HepG2 (cell line): ENCODE data around the gene HKDC1. TPM values are rescaled to one million over a fixed set of nuclear protein-coding genes. Genes with fewer than 3 reads are reported as not detected.
A peak's percentile ranks its signal among the peaks of the same experiment; 100 is the strongest.

Experiments
- CHCHD3 ChIP-seq: sonication (generic); formaldehyde crosslinking; IDR thresholded peaks from 2 replicates; pipeline ENCODE4 v1.8.0; 2022; ENCODE audit warnings: mild to moderate bottlenecking, missing genetic modification reagents, moderate library complexity
- DNMT3B ChIP-seq: conservative IDR thresholded peaks from 2 replicates; pipeline ENCODE4 v1.6.1; 2016; ENCODE audit warnings: missing biosample characterization, control low read depth
- NFRKB ChIP-seq: fragments of 450-650 bp; IDR thresholded peaks from 2 replicates; pipeline ENCODE4 v1.6.1; 2017
- PITX1 ChIP-seq: sonication (generic); formaldehyde crosslinking; IDR thresholded peaks from 2 replicates; pipeline ENCODE4 v1.5.1; 2020; ENCODE audit warnings: mild to moderate bottlenecking, missing genetic modification reagents
- POLR2A ChIP-seq, 2 experiments: IDR thresholded peaks; 2 replicates each; pipeline ENCODE4 v1.6.1; 2011; ENCODE audit warnings: low read depth in 2 of 2, low read length in 2 of 2, mild to moderate bottlenecking in 1 of 2, moderate library complexity in 1 of 2; ENCODE audit not compliant: insufficient read depth in 1 of 2
- SCMH1 ChIP-seq: sonication (generic); formaldehyde crosslinking; IDR thresholded peaks from 2 replicates; pipeline ENCODE4 v1.9.0; 2021; ENCODE audit warnings: missing genetic modification reagents, mild to moderate bottlenecking, borderline replicate concordance
- SIX1 ChIP-seq: sonication (generic); formaldehyde crosslinking; IDR thresholded peaks from 2 replicates; pipeline ENCODE4 v1.4.0; 2020; ENCODE audit warnings: missing genetic modification reagents, borderline replicate concordance
- TEAD2 ChIP-seq: sonication (generic); formaldehyde crosslinking; IDR thresholded peaks from 2 replicates; pipeline ENCODE4 v1.9.0; 2021; ENCODE audit warnings: missing genetic modification reagents
- TMF1 ChIP-seq: sonication (generic); formaldehyde crosslinking; IDR thresholded peaks from 2 replicates; pipeline ENCODE4 v1.8.1; 2022; ENCODE audit warnings: low read depth, missing genetic modification reagents
- ZNF350 ChIP-seq: sonication (generic); formaldehyde crosslinking; IDR thresholded peaks from 2 replicates; pipeline ENCODE4 v1.4.0; 2020; ENCODE audit warnings: mild to moderate bottlenecking, low read depth, missing genetic modification reagents, borderline replicate concordance
- ZNF670 ChIP-seq: sonication (generic); formaldehyde crosslinking; IDR thresholded peaks from 2 replicates; pipeline ENCODE4 v1.8.0; 2022; ENCODE audit warnings: mild to moderate bottlenecking, missing genetic modification reagents, borderline replicate concordance
- ZNF713 ChIP-seq: sonication (generic); formaldehyde crosslinking; IDR thresholded peaks from 2 replicates; pipeline ENCODE4 v1.4.0; 2020; ENCODE audit warnings: mild to moderate bottlenecking, missing genetic modification reagents
- ZNF749 ChIP-seq: sonication (generic); formaldehyde crosslinking; IDR thresholded peaks from 2 replicates; pipeline ENCODE4 v1.8.0; 2022; ENCODE audit warnings: mild to moderate bottlenecking, missing genetic modification reagents, moderate library complexity, borderline replicate concordance
- ZSCAN29 ChIP-seq: sonication (generic); formaldehyde crosslinking; conservative IDR thresholded peaks from 2 replicates; pipeline ENCODE4 v1.4.0; 2020; ENCODE audit warnings: mild to moderate bottlenecking, missing genetic modification reagents
- polyA plus RNA-seq, 8 experiments: library from polyadenylated mRNA; depleted of rRNA in 3 of 8; stranded (reverse) in 7 of 8; unstranded in 1 of 8; fragments of >200 nt; fragmentation: Illumina TruSeq in 4 of 8; extraction: Trizol in 4 of 8; gene quantifications; 2 replicates each; pipeline versions ENCODE4 v1.2.1 to v1.2.3, GENCODE V29; 2011 to 2016; ENCODE audit warnings: low read depth in 4 of 8, missing spikeins in 1 of 8, mixed read lengths in 1 of 8; ENCODE audit not compliant: insufficient read depth in 1 of 8
- total RNA-seq, 5 experiments: library from RNA; depleted of rRNA; stranded (reverse); fragments of >200 nt; fragmentation: Illumina TruSeq; extraction: Trizol; gene quantifications; 2 replicates each; pipeline ENCODE4 v1.2.3, GENCODE V29; 2016; ENCODE audit warnings: low read depth in 1 of 5
- TF ChIP-seq, protein P1 (sequence below): sonication (generic); formaldehyde crosslinking; IDR thresholded peaks from 2 replicates; pipeline ENCODE4 v1.8.1; 2023; ENCODE audit warnings: mild to moderate bottlenecking, moderate library complexity, missing genetic modification reagents
- TF ChIP-seq, protein P2 (sequence below): IDR thresholded peaks from 2 replicates; pipeline ENCODE4 v1.6.1; 2016; ENCODE audit warnings: low read depth
- TF ChIP-seq, protein P3 (sequence below): sonication (generic); formaldehyde crosslinking; IDR thresholded peaks from 2 replicates; pipeline ENCODE4; 2020; ENCODE audit warnings: missing genetic modification reagents, mild to moderate bottlenecking, borderline replicate concordance
- TF ChIP-seq, protein P4 (sequence below): sonication (generic); formaldehyde crosslinking; IDR thresholded peaks from 2 replicates; pipeline ENCODE4 v1.9.0; 2021; ENCODE audit warnings: missing genetic modification reagents, mild to moderate bottlenecking, borderline replicate concordance
- TF ChIP-seq, protein P5 (sequence below): sonication (generic); formaldehyde crosslinking; conservative IDR thresholded peaks from 2 replicates; pipeline ENCODE4 v1.4.0; 2020; ENCODE audit warnings: mild to moderate bottlenecking, missing genetic modification reagents, moderate library complexity

Gene HKDC1
- total and polyA plus RNA-seq, 2 of the 13 experiments (the other 11 are each of a cell fraction or from before 2014, with no cell fraction given): 8.1 to 12.4 TPM

DNA sequence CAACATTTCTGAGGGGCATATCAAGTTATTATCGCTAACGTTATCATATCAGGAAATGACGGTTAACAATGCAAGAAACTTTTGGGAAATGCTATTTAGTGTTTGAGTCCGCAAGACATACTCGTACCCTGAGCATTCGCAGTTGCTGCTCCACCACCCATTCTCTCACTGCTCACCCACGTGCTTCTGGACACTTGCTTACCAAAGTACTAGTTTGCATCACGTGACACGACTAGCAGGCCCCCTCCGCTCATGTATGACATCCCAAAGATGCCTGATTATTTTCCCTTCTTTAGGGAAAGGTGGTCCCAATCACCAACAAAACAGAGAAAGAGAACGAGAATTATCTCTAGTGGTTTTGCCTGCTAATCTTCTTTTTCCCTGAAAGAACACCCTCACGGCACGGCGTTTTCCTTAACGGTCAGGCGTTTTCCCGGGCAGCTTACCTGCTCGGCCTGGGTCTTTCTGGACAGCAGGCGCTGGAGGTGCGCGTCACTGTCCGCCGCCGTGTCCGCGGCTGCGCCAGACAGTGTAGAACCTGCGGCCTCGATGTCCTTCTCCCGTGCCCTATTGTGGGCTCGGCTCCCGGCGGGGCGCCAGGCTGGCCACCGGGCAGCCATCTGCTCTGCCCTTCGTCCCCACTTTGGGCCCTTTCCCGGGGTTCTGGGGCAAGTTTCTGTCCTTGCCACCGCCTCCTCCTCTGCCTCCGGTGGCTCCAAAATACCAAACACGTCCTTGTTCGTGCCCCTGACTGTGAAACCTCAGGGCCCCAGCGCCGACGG is 40.2 kb upstream of the HKDC1 start, which contains the start of gene SUPV3L1 (continued):
- TF ChIP-seq, protein P1, sequence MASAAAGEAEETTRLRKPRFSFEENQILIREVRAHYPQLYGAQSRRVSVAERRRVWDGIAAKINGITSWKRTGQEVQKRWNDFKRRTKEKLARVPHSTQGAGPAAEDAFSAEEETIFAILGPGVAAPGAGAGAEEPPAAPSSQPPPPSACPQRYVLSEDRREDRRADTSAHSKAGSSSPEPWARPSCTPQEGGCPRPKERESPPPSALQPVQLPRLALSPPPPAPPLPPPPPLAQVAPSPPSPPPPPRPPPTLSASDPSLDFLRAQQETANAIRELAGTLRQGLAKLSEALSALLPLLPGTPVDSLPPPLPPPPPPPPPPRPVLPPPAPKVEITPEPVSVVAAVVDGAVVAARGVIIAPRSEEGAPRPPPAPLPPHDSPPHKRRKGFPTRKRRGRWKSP (CRISPR knock-in tag): no peak; the same call in 1 of the 2 replicates
- TF ChIP-seq PITX1 (CRISPR knock-in tag) (no peak), TMF1 (CRISPR knock-in tag) (no peak), ZSCAN29 (CRISPR knock-in tag) (0 out of 2 replicates have a peak, but pooled peaks have one; percentile 26), ZNF670 (CRISPR knock-in tag) (peak; percentile 68; the same call in 1 of the 2 replicates), POLR2A (IDR thresholded peaks at IDR 0.05; ENCODE audit: insufficient read depth in 1 of 2, low read depth in 2 of 2, low read length in 2 of 2) (peak; percentile 83 to 94), ZNF350 (CRISPR knock-in tag) (peak; percentile 73; the same call in 1 of the 2 replicates), SCMH1 (CRISPR knock-in tag) (no peak), ZNF749 (no peak), CHCHD3 (CRISPR knock-in tag) (no peak), ZNF713 (0 out of 2 replicates have a peak, but pooled peaks have one; percentile 83), SIX1 (no peak), DNMT3B (0 out of 2 replicates have a peak, but pooled peaks have one; percentile 62), TEAD2 (CRISPR knock-in tag) (no peak), NFRKB (no peak)
- TF ChIP-seq, protein P2, sequence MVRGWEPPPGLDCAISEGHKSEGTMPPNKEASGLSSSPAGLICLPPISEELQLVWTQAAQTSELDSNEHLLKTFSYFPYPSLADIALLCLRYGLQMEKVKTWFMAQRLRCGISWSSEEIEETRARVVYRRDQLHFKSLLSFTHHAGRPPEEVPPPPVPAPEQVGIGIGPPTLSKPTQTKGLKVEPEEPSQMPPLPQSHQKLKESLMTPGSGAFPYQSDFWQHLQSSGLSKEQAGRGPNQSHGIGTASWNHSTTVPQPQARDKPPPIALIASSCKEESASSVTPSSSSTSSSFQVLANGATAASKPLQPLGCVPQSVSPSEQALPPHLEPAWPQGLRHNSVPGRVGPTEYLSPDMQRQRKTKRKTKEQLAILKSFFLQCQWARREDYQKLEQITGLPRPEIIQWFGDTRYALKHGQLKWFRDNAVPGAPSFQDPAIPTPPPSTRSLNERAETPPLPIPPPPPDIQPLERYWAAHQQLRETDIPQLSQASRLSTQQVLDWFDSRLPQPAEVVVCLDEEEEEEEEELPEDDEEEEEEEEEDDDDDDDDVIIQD: no peak
- TF ChIP-seq, protein P3, sequence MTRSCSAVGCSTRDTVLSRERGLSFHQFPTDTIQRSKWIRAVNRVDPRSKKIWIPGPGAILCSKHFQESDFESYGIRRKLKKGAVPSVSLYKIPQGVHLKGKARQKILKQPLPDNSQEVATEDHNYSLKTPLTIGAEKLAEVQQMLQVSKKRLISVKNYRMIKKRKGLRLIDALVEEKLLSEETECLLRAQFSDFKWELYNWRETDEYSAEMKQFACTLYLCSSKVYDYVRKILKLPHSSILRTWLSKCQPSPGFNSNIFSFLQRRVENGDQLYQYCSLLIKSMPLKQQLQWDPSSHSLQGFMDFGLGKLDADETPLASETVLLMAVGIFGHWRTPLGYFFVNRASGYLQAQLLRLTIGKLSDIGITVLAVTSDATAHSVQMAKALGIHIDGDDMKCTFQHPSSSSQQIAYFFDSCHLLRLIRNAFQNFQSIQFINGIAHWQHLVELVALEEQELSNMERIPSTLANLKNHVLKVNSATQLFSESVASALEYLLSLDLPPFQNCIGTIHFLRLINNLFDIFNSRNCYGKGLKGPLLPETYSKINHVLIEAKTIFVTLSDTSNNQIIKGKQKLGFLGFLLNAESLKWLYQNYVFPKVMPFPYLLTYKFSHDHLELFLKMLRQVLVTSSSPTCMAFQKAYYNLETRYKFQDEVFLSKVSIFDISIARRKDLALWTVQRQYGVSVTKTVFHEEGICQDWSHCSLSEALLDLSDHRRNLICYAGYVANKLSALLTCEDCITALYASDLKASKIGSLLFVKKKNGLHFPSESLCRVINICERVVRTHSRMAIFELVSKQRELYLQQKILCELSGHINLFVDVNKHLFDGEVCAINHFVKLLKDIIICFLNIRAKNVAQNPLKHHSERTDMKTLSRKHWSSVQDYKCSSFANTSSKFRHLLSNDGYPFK (CRISPR knock-in tag): peak; percentile 86; the same call in 1 of the 2 replicates
- TF ChIP-seq, protein P4, sequence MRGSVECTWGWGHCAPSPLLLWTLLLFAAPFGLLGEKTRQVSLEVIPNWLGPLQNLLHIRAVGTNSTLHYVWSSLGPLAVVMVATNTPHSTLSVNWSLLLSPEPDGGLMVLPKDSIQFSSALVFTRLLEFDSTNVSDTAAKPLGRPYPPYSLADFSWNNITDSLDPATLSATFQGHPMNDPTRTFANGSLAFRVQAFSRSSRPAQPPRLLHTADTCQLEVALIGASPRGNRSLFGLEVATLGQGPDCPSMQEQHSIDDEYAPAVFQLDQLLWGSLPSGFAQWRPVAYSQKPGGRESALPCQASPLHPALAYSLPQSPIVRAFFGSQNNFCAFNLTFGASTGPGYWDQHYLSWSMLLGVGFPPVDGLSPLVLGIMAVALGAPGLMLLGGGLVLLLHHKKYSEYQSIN: no peak
- TF ChIP-seq, protein P5, sequence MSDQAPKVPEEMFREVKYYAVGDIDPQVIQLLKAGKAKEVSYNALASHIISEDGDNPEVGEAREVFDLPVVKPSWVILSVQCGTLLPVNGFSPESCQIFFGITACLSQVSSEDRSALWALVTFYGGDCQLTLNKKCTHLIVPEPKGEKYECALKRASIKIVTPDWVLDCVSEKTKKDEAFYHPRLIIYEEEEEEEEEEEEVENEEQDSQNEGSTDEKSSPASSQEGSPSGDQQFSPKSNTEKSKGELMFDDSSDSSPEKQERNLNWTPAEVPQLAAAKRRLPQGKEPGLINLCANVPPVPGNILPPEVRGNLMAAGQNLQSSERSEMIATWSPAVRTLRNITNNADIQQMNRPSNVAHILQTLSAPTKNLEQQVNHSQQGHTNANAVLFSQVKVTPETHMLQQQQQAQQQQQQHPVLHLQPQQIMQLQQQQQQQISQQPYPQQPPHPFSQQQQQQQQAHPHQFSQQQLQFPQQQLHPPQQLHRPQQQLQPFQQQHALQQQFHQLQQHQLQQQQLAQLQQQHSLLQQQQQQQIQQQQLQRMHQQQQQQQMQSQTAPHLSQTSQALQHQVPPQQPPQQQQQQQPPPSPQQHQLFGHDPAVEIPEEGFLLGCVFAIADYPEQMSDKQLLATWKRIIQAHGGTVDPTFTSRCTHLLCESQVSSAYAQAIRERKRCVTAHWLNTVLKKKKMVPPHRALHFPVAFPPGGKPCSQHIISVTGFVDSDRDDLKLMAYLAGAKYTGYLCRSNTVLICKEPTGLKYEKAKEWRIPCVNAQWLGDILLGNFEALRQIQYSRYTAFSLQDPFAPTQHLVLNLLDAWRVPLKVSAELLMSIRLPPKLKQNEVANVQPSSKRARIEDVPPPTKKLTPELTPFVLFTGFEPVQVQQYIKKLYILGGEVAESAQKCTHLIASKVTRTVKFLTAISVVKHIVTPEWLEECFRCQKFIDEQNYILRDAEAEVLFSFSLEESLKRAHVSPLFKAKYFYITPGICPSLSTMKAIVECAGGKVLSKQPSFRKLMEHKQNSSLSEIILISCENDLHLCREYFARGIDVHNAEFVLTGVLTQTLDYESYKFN (CRISPR knock-in tag): no peak; the same call in 1 of the 2 replicates
